Measurements from ENCODE around the gene INPP5J. TPM values are rescaled to one million over a fixed set of nuclear protein-coding genes. Genes with fewer than 3 reads are reported as not detected.
"Not testable (repeated sequence)": the region's sequence is repeated elsewhere in the genome, so short reads cannot be mapped to it uniquely, and the experiment has no call there.

The INPP5J gene
- total RNA-seq, 1 donor from 2014 or later, result 6.3 TPM

- DNase-seq (ENCODE audit: low spot score), result no peak
Measured at GRCh38 chr22:31088233-31088986, 34.4 kb upstream of the INPP5J start.

DNA sequence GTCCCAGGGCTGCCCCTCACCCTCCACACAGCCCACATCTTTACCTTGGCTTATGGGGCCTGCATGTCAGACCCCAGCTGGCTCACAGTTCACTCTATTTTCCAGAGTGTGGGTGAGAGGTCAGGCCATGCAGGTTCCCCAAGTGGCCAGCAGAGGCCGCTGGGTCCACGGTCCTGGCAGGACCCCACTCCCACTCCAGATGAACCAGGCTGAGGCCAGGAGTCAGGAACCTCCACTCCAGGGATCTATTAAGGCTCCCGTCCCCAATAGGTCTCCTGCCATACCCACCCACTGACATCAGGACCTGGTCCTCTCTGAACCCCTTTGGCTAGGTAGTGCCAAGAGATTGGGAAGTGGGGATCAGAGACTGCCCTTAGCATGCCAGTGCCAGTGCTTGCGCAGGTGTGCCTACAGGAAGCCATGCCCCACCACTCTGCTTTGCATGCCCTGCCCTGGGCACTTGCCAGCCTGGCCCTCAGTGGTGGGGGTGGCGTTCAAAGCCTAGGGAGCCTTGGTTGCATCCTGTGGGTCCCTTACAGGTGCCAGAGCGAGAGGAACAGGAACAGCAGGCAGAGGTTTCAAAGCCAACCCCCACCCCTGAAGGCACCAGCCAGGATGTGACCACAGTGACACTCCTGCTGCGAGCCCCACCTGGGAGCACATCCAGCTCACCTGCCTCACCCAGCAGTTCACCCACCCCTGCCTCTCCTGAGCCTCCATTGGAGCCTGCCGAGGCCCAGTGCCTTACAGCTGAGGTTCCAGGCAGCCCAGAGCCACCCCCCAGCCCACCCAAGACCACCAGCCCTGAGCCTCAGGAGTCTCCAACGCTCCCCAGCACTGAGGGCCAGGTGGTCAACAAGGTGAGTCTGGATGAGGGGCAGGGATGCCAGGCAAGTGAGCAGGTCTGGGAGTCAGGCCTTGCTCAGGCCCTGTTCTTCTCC is 33.3 kb upstream of the INPP5J start:
- no peak for DNase-seq (ENCODE audit: low spot score)

DNA sequence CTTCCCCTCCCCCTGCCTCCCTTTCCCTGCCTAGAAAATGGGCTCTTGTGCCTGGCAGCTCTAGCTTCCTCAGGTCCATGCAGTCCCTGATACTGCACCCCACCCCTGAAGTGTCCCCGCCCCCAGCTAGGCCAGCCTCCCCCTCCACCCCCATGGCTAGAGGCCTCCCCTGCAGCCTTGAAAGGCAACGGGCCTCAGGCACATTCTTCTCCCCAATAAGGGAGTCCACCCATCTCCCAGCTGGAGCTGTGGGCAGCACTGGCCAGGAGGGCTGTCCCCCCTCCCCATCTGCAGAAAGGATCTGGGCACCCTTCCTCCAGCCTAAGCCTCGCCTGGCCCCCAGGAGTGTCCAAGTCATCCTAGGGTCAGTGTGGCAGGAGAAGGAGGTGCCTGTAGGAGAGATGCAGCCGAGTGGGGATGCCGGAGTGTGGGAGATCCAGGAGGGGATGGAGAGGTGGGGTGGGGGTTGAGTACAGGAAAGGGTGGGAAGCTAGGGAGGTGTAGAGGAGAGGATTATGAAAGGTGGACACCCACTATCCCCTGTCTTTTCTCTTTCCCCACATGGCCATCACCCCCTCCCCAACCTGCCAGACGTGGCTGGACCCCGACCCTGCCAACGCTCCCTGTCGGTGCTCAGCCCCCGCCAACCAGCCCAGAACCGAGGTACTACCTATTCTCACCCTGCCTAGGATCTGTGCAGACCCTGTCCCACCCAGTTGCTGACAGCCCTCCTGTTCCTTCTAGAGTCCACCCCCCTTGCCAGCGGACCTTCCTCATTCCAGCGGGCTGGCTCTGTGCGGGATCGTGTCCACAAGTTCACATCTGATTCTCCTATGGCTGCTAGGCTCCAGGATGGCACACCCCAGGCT is 32.3 kb upstream of the INPP5J start:
- DNase-seq (ENCODE audit: low spot score), result peak; percentile 32

DNA sequence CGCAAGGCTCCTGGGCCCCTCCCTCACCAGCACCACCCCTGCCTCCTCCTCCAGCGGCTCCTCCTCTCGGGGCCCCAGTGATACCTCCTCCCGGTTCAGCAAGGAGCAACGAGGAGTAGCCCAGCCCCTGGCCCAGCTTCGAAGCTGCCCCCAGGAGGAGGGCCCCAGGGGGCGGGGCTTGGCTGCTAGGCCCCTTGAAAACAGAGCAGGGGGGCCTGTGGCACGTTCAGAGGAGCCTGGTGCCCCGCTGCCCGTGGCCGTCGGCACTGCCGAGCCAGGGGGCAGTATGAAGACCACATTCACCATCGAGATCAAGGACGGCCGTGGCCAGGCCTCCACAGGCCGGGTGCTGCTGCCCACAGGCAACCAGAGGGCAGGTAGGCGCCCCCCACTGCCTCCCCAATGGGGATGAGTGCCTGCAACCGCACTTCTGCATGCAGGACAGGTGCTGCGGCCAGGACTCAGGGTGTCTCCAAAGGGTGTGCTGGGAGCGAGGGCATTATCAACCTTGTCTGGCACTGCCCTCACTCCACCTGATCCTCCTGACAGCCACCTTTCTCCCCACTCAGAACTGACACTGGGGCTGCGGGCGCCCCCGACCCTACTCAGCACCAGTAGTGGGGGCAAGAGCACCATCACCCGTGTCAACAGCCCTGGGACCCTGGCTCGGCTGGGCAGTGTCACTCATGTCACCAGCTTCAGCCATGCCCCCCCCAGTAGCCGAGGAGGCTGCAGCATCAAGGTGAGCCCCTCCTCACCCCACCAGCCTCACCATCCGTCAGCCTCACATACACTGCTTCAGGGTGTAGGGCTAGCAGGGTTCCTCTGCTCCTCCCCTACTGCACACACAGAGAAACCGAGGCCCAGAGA is 31.4 kb upstream of the INPP5J start:
- no peak for DNase-seq (ENCODE audit: low spot score)

GRCh38 chr22:31092161-31092560 is 30.6 kb upstream of the INPP5J start:
- no peak for DNase-seq (ENCODE audit: low spot score)

DNA sequence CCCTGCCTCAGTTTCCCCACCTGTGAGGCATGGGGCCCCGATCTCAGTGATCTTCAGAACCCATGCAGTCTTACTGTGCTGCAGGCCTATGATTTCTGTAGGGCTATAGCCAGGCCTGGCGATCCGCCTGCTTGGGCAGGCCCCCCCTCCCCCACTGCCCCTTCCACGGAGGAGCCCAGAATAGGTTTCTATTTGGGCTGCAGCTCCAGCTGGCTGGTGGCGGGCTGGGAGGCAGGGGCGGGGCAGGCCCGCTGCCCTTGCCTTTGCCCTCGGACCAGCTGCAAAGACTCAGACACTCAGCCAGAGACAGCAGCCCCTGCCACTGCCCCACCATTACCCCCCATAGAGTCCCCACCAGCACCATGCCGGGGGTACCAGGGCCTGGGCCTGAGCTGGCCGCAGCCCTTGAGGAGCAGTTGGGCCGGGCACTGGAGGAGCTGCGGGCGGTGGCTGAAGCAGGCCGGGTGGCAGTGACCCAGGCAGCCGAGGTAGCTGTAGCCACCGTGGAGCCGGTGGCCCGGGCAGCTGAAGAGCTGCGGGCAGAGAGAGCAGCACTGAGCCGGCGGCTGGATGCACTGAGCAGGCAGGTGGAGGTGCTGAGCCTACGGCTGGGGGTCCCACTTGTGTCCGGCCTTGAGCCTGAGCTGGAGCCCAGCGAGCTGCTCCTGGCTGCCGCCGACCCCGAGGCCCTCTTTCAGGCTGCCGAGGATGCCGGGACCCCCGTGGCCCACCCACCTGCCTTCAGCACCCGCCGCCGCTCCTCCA is 29.5 kb upstream of the INPP5J start:
- no peak for DNase-seq (ENCODE audit: low spot score)

DNA sequence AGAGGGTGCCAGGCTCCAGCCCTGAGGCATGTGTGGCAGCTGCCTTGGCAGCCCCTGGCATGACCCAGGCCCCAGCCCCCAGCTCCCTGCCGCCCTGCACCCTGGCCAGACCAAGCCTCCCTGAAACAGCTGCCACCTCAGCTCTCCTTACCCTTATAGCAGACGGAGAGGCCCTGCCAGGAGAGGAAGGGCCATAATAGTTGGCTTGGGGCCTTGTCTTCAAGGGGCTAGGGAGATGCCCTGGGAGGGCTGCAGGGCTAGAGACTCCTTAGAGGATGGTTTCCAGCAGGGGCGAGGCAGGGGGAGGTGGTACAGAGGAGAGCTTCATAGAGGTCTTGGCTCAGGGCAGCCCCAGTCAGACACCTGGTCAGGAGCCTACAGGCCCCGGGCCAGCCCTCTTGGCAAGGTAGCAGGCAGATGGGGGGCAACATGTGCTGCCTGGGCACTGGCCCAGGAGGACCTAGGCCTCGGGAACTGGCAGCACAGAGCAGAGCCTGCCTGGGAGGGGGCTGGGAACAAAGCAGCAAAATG is 28.7 kb upstream of the INPP5J start:
- DNase-seq (ENCODE audit: low spot score), result no peak

DNA sequence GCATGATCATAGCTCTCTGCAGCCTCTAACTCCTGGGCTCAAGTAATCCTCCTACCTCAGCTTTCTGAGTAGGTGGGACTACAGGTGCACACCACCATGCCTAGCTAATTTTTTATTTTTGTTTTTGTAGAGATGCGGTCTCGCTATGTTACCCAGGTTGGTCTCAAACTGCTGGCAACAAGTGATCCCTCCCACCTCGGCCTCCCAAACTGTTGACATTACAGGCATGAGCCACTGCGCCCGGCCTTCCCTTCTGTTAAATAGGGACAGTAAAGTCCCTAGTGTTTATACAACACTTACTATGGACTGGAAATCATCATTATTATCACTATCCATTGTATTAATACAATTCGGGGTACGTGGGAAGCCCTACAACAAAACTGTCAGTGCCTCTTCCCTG is 28.0 kb upstream of the INPP5J start:
- no peak for DNase-seq (ENCODE audit: low spot score)

- DNase-seq (ENCODE audit: low spot score), result no peak
Measured at GRCh38 chr22:31095637-31096249, 27.0 kb upstream of the INPP5J start.

DNA sequence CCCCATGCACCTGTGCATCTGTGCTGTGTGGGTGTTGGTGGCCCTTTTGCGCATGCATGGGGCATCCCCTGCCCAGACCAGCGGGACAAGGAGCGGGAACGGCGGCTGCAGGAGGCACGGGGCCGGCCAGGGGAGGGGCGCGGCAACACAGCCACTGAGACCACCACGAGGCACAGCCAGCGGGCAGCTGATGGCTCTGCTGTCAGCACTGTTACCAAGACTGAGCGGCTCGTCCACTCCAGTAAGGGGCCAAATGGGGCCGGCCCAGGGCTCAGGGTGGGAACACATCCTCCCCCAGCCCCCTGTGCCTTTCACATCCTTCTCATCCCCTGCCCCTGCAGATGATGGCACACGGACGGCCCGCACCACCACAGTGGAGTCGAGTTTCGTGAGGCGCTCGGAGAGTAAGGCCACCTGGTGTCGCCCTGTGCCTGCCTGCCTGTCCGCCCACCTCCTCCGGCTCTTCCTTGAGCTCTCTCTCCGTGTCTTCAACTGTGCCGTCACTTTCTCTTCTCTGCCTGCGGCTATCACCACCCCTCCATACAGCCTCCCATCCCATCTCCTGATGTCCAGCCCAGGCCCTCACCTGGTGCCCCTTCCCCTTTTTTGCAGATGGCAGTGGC is 26.0 kb upstream of the INPP5J start:
- no peak for DNase-seq (ENCODE audit: low spot score)

DNA sequence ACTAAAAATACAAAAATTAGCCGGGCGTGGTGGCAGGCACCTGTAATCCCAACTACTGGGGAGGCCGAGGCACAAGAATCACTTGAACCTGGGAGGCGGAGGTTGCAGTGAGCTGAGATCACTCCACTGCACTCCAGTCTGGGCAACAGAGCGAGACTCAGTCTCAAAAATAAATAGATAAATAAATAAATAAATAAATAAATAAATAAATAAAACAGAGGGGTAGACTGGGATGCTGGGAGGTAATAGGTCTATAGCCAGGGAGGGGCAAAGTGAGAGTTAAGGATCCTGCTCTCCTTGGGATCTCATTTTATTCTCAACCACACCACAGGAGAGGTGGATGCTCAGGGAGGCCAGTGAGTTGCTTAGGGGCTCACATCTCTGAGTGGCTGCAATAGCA is 25.2 kb upstream of the INPP5J start:
- DNase-seq (ENCODE audit: low spot score), result not testable (repeated sequence)

GRCh38 chr22:31097941-31098631 is 24.7 kb upstream of the INPP5J start:
- DNase-seq (ENCODE audit: low spot score), result no peak

DNA sequence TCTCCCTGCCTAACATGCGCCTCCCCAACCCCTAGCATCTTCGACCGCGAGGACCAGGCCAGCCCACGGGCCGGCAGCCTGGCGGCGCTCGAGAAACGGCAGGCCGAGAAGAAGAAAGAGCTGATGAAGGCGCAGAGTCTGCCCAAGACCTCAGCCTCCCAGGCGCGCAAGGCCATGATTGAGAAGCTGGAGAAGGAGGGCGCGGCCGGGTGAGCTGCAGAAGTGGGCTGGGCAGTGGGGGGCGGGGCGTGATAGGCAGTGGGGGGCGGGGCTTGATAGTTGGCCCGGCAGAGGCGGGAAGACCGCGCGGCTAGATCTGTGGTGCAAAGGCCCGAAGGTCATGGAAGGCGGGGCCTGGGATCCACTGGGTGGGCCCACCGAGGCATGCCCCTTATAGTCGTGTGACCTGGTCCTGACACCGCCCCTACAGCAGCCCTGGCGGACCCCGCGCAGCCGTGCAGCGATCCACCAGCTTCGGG is 24.1 kb upstream of the INPP5J start:
- DNase-seq (ENCODE audit: low spot score), result no peak

DNA sequence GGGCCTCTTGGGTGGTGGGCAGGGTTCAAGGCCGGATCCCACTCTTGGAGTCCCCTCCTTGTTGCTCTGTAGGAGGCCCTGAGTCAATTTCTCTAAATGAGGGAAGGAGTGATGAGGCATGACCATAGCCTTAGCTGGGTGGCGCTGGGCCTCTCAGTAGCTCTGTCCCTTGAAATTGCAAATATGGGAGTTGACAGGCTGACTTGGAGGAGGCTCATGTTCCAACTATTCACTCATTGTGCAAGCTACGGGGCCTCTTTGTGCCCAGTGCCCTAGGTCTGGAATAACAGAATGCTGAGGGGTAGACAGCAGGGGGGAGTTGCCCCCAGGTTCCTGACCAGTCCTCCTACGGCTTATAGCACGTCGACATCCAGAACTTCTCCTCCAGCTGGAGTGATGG is 23.4 kb upstream of the INPP5J start:
- DNase-seq (ENCODE audit: low spot score), result no peak

DNA sequence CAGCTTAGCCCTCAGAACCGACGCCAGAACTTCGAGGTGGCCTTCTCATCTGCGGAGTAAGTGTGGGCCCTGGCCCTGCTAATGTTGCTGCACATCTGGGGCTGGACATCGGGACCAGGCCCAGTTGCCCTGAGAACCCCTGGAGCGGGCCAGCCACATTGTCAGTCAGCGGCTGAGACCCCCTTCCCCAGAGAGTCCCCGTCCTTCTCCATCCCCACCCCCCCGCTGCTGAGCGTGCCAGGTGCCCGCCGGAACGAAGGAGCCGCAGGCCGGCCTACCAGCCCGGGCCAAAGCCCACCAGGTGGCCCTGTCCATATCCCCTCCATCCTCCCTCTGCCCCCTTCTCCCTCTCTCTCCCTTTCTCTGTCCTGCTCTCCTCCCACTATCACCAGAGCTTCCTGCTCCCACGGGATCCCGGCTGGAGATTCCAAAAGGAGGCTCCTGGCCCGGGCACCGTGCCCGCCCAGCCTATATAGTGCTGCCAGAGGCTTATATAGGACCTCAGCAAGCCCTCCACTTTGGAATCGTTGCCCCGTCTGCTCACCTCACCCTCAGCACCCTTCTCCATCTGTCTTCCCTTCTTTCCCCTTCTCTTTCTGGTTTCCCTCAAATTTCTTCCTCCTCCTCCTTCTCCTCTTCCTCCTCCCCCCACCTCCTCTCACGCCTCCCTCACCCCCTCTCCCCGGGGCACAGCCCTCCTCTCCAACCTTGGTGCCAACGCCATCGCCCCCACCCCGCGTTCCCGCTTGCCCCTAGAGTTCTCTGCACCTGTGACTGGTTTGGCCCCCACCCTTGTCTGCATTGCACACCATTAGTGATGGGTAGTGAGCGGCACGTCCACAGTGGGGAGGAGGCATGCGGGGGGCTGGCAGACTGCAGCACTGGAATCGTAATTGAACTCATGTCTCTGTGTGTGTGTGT is 22.7 kb upstream of the INPP5J start:
- no peak for DNase-seq (ENCODE audit: low spot score)

- no peak for DNase-seq (ENCODE audit: low spot score)
Measured at GRCh38 chr22:31100762-31101525, 21.8 kb upstream of the INPP5J start.
